ENCODE results near the gene NAAA. TPM values are rescaled to one million over a fixed set of nuclear protein-coding genes. Genes with fewer than 3 reads are reported as not detected.

Gene NAAA
- total and polyA plus RNA-seq, 2 of the 4 experiments (the other 2 are of a cell fraction): 17.6 to 26.4 TPM

GRCh38 chr4:75953509-75953908 is 12.7 kb upstream of the NAAA start:
- no peak overlapping the region for H4K91ac ChIP-seq (ENCODE audit: insufficient read depth, low read depth, low read length)
- no peak overlapping the region for H3K14ac ChIP-seq (replicated peaks; ENCODE audit: low read depth, low read length)
- no peak overlapping the region for H2AK5ac ChIP-seq (ENCODE audit: low read depth, low read length)
- H3K4ac ChIP-seq (ENCODE audit: low read depth, low read length): no peak overlapping the region
- no peak overlapping the region for H3K4me3 ChIP-seq (ENCODE audit: insufficient read depth, low read depth, low read length)
- H2BK5ac ChIP-seq (ENCODE audit: low read depth, low read length, poor library complexity, severe bottlenecking): no peak overlapping the region
- no peak overlapping the region for H4K8ac ChIP-seq (ENCODE audit: low read depth in 2 of 2, low read length in 2 of 2)
- H3K56ac ChIP-seq (ENCODE audit: extremely low read depth, insufficient read depth, low read length): no peak overlapping the region
- no peaks in the 10 kb centered on the region for H3K27me3 ChIP-seq (ENCODE audit: control insufficient read depth, insufficient read depth, low read length)
- DNase-seq (peak; percentile 4), ATAC-seq (ENCODE audit: low read depth) (no peak)
- WGBS, 2 experiments (ENCODE audit: extremely low coverage in 2 of 2, insufficient read length in 1 of 2): no CpG with 5 or more reads among the region's 2 CpGs
- no peak overlapping the region for H3K23ac ChIP-seq (ENCODE audit: low read depth, low read length)
- H2AK9ac ChIP-seq (replicated peaks; ENCODE audit: low read depth, low read length, poor library complexity): no peak overlapping the region
- no peak overlapping the region for H3K4me2 ChIP-seq (ENCODE audit: low read depth, low read length)
- H3K18ac ChIP-seq (ENCODE audit: low read depth, low read length): no peak overlapping the region
- H3K9me3 ChIP-seq (ENCODE audit: control insufficient read depth, insufficient read depth, low read length): no peaks in the 10 kb centered on the region
- no peak overlapping the region for H3K27ac ChIP-seq (ENCODE audit: insufficient read depth, low read length)
- H3K79me1 ChIP-seq (ENCODE audit: low read depth in 1 of 2, low read length in 2 of 2): no peaks in the 10 kb centered on the region; a peak in 1 of 4 replicates
- H4K5ac ChIP-seq (ENCODE audit: low read depth, low read length): no peak overlapping the region
- H2BK120ac ChIP-seq (ENCODE audit: low read depth, low read length): no peak overlapping the region
- CTCF ChIA-PET: no interaction called here
- peaks cover 43% of the 10 kb centered on the region for H3K36me3 ChIP-seq (ENCODE audit: control insufficient read depth, insufficient read depth, low read length)
- in situ Hi-C loops (cut with MboI; ENCODE audit: low sequenced_read_pairs): loop anchor here (25.0 kb wide), 1 partner anchor 166 kb away; no protein-coding TSS in a partner anchor
- no peaks in the 10 kb centered on the region for H3K9me1 ChIP-seq (ENCODE audit: insufficient read depth, low read length)
- no TSS peak for BruUV-seq (replicated peaks)
- H3K4me1 ChIP-seq (ENCODE audit: control insufficient read depth, insufficient read depth, low read length): no peaks in the 10 kb centered on the region; the same call in 1 of the 2 replicates
- dilution Hi-C loops (cut with HindIII; ENCODE audit: low sequenced_read_pairs, unreplicated experiment): no loop called here
- no peak overlapping the region for H2BK20ac ChIP-seq (ENCODE audit: low read depth, low read length)
- peaks cover 3% of the 10 kb centered on the region; the same call in 1 of the 2 replicates for H4K20me1 ChIP-seq (ENCODE audit: insufficient read depth, low read length)
- TF ChIP-seq RFX5 (IDR thresholded peaks at IDR 0.05; ENCODE audit: low read depth, low read length) (no peak), SMC3 (IDR thresholded peaks at IDR 0.05; ENCODE audit: low read depth, low read length) (no peak), RCOR1 (IDR thresholded peaks at IDR 0.05; ENCODE audit: insufficient replicate concordance, low read length) (no peak), CHD1 (IDR thresholded peaks at IDR 0.05; ENCODE audit: low read depth, low read length) (no peak)
- no peak overlapping the region for H2AFZ ChIP-seq (replicated peaks; ENCODE audit: low read length, poor library complexity)
- POLR2A ChIA-PET (ENCODE audit: unreplicated experiment): no interaction called here
- intact Hi-C loops (cut with micrococcal nuclease): loop anchor here (5.0 kb wide), 1 partner anchor 36 kb away; no protein-coding TSS in a partner anchor
- no peak overlapping the region for H2BK15ac ChIP-seq (ENCODE audit: low read depth, low read length)
- H3K9ac ChIP-seq (ENCODE audit: low read depth, low read length): no peak overlapping the region

All from IMR-90 (cell line).